HG02973 (cell line): ENCODE measurements around the gene MYO9B.
"Not testable (repeated sequence)": the region's sequence is repeated elsewhere in the genome, so short reads cannot be mapped to it uniquely, and the experiment has no call there.

Source experiments
- ATAC-seq: cut with Tn5 transposase; IDR thresholded peaks from one replicate; pipeline ENCODE4 v1.9.1; 2021; ENCODE audit warnings: moderate library complexity; ENCODE audit not compliant: unreplicated experiment

The MYO9B gene

GRCh38 chr19:17170538-17171297 is 95.1 kb downstream of the MYO9B start:
- ATAC-seq = no peak

GRCh38 chr19:17171874-17172273 is 96.3 kb downstream of the MYO9B start:
- ATAC-seq = no peak

GRCh38 chr19:17172624-17173345 is 97.2 kb downstream of the MYO9B start:
- no peak for ATAC-seq

DNA sequence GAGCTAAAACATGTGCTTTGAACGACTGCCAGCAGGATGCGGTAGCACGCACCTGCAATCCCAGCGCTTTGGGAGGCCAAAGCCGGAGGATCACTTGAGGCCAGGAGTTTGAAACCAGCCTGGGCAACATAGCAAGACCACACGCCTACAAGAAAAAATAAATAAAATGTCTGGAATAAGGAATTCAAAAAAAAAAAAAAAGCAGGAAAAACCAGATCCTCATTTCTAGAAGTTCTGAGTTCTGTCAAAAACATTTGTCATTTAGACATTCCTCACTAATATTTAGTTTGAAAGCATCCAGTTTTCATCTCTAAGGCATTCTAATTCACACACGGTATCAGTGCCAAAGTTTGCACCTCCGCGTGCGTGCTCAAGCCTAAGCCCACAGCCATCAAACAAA is 102.7 kb downstream of the MYO9B start:
- no peak for ATAC-seq

DNA sequence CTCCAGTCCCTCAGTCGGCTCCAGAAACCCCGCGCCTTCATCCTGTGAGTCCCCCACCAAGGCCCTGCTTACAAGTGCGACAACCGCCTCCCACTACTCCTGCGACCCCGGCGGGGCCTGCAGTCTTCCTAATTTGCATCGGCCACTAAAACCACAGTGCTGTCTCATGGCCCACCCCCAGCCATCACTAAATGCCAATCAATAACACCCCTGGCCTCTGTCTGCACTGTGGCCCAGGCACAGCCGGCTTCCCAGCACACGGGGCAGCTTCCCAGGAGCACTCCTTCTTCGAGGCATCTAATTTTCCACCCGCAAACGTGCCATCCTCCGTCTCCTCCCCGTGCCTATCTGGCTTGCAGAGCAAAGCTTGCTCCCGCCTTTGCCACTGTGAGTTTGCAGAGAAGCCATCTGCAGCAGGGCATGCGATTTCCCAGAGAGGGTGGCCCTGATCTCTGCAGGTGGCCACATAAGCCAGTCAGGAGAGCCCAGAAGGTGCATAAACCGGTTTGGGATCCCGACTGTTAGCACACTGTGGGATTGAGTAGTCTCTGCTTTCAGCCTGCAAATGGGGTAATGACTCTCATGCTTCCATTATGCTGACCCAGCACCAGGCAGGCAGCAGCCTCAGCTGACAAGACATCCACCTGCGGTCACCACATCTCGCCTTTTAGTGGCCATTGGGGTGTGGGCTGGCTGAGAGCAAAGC is 105.6 kb downstream of the MYO9B start:
- ATAC-seq = no peak

- ATAC-seq = no peak
Measured at GRCh38 chr19:17183271-17183761, 107.7 kb downstream of the MYO9B start.

- no peak for ATAC-seq
Measured at GRCh38 chr19:17183858-17184321, 108.3 kb downstream of the MYO9B start.

- no peak for ATAC-seq
Measured at GRCh38 chr19:17184371-17184841, 108.8 kb downstream of the MYO9B start.

- no peak for ATAC-seq
Measured at GRCh38 chr19:17185590-17185989, 110.0 kb downstream of the MYO9B start.

- not testable (repeated sequence) for ATAC-seq
Measured at GRCh38 chr19:17191736-17192135, 116.2 kb downstream of the MYO9B start.

- no peak for ATAC-seq
Measured at GRCh38 chr19:17192751-17193150, 117.2 kb downstream of the MYO9B start.

- no peak for ATAC-seq
Measured at GRCh38 chr19:17194608-17195007, 119.0 kb downstream of the MYO9B start.

DNA sequence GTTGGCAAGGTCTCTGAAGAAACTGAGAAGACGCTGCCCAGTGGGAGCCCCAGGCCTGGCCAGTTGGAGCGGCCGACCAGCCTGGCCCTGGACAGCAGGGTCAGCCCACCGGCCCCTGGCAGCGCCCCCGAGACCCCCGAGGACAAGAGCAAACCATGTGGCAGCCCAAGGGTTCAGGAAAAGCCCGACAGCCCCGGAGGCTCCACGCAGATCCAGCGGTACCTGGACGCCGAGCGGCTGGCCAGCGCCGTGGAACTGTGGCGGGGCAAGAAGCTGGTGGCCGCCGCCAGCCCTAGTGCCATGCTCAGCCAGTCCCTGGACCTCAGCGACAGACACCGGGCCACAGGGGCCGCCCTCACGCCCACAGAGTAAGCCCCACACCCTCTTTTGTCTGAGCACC is 119.5 kb downstream of the MYO9B start:
- no peak for ATAC-seq

GRCh38 chr19:17196610-17197009 is 121.0 kb downstream of the MYO9B start:
- ATAC-seq = no peak

DNA sequence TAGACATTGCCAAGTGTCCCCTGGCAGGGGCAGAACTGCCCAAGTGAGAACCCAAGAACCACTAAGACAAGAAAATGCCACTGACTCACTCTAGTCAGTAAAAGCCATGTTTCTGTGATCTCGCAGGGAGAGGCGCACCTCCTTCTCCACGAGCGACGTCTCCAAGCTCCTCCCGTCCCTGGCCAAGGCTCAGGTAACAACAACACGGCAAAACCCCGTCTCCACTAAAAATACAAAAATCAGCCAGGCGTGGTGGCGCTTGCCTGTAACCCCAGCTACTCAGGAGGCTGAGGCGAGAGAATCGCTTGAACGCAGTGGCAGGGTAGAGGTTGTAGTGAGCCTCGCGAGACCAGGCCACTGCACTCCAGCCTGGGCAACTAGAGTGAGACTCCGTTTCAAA is 122.1 kb downstream of the MYO9B start:
- ATAC-seq = no peak

- ATAC-seq = no peak
Measured at GRCh38 chr19:17200408-17201079, 125.0 kb downstream of the MYO9B start.

GRCh38 chr19:17202249-17202648 is 126.7 kb downstream of the MYO9B start:
- no peak for ATAC-seq

- no peak for ATAC-seq
Measured at GRCh38 chr19:17202713-17203112, 127.1 kb downstream of the MYO9B start.

- ATAC-seq = no peak
Measured at GRCh38 chr19:17205237-17206140, 129.9 kb downstream of the MYO9B start.
